Measurements from ENCODE around the gene SLC9A9.

DNA sequence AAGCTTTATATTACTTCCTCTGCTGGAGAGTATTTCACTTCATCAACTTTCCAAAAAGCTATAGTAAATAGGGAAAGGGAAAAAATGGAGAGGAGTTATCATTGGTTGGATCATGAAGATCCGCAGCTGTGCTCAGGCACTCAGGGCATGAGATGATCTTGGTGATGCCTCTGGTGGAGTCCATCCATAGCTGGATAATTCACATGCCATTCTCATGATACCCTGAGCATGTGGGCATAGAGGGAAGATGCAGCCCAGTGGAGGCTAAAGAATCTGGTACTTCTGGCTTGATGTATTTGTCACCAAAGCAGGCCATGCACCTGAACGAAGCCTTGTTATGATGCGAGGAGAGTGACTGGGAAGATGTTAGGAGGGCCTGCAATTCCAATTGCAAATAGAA, 578.5 kb downstream of the SLC9A9 start:
- TF ChIP-seq, protein P1, sequence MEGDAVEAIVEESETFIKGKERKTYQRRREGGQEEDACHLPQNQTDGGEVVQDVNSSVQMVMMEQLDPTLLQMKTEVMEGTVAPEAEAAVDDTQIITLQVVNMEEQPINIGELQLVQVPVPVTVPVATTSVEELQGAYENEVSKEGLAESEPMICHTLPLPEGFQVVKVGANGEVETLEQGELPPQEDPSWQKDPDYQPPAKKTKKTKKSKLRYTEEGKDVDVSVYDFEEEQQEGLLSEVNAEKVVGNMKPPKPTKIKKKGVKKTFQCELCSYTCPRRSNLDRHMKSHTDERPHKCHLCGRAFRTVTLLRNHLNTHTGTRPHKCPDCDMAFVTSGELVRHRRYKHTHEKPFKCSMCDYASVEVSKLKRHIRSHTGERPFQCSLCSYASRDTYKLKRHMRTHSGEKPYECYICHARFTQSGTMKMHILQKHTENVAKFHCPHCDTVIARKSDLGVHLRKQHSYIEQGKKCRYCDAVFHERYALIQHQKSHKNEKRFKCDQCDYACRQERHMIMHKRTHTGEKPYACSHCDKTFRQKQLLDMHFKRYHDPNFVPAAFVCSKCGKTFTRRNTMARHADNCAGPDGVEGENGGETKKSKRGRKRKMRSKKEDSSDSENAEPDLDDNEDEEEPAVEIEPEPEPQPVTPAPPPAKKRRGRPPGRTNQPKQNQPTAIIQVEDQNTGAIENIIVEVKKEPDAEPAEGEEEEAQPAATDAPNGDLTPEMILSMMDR (IDR thresholded peaks at IDR 0.05), result no peak
- TF ChIP-seq POLR2A (IDR thresholded peaks at IDR 0.05), result no peak

Data from right lobe of liver (tissue), 4 donors.